RWPE1 (cell line): ENCODE results near the gene RFX1.
"Not testable (repeated sequence)": the region's sequence is repeated elsewhere in the genome, so short reads cannot be mapped to it uniquely, and the experiment has no call there.

Source experiments
- CTCF ChIA-PET: fragments of 350-600 bp; sonication (Branson Sonifier 250); formaldehyde crosslinking; extraction: SDS; loops from one replicate; lab custom pipeline; 2021; lab: Yijun Ruan, JAX
- POLR2A ChIA-PET: fragments of 400-600 bp; formaldehyde crosslinking; extraction: SDS; loops from one replicate; lab custom pipeline; 2020; ENCODE audit warnings: antibody characterized with exemption; ENCODE audit not compliant: low non-redundant PET; lab: Yijun Ruan, JAX
- DNase-seq: peaks from one replicate; pipeline ENCODE4 v3.0.0; 2012; ENCODE audit warnings: low spot score
- H3K27ac ChIP-seq: fragments of 450-650 bp; 2 replicates; pipeline ENCODE4 v1.5.1; 2017
- CTCF ChIP-seq: fragments of 450-650 bp; conservative IDR thresholded peaks from 2 replicates; pipeline ENCODE4 v1.5.1; 2017; ENCODE audit warnings: low read depth, mild to moderate bottlenecking

Gene RFX1

GRCh38 chr19:13969897-13970296 is 36.2 kb downstream of the RFX1 start:
- TF ChIP-seq CTCF = no peak
- peak overlapping the region; percentile 3; the same call in 1 of the 2 replicates for H3K27ac ChIP-seq
- CTCF ChIA-PET = interaction anchor here (0.6 kb wide), 1 partner anchor 36 kb away, joined by 3 read pairs; no protein-coding TSS in a partner anchor
- POLR2A ChIA-PET = no interaction called here
- DNase-seq = no peak

- H3K27ac ChIP-seq = 0 out of 2 replicates have a peak overlapping the region, but pooled peaks have one; percentile 1
- CTCF ChIA-PET = no interaction called here
- POLR2A ChIA-PET = no interaction called here
- TF ChIP-seq CTCF = no peak
- no peak for DNase-seq
These were observed 37.1 kb downstream of the RFX1 start for GRCh38 chr19:13968999-13969398.

- no peak for TF ChIP-seq CTCF
- H3K27ac ChIP-seq = 0 out of 2 replicates have a peak overlapping the region, but pooled peaks have one; percentile 1
- CTCF ChIA-PET = interaction anchor here (0.5 kb wide), 1 partner anchor 26 kb away, joined by 3 read pairs; no protein-coding TSS in a partner anchor
- no peak for DNase-seq
- POLR2A ChIA-PET = no interaction called here
These were observed 37.7 kb downstream of the RFX1 start for GRCh38 chr19:13968383-13968935.

GRCh38 chr19:13967206-13967605 is 38.9 kb downstream of the RFX1 start:
- H3K27ac ChIP-seq, CTCF ChIA-PET, POLR2A ChIA-PET, DNase-seq: not testable (repeated sequence)

DNA sequence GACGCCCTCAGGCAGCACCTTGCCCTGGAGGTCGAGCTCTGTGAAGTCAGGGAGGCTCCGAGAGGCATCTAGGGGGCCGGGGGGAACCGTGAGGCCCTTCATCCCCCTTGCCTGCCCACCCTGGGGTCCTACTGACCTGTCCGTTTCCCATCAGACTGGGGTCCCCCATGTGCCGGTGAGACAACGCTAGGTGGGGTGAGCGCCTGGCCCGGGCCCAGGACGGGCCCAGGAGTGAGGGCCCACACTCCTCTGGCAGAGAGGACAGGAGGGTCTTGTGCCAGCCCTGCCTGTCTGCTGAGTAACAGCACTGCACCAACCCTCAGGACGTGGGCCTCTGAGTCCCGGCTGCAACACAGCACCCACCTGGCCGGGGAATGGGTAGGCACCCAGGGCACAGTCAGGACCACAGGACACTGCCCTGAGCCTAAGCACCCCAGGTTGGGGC is 39.4 kb downstream of the RFX1 start:
- POLR2A ChIA-PET = no interaction called here
- CTCF ChIA-PET = no interaction called here
- no peak for DNase-seq
- no peak for TF ChIP-seq CTCF
- H3K27ac ChIP-seq = no peak overlapping the region

DNA sequence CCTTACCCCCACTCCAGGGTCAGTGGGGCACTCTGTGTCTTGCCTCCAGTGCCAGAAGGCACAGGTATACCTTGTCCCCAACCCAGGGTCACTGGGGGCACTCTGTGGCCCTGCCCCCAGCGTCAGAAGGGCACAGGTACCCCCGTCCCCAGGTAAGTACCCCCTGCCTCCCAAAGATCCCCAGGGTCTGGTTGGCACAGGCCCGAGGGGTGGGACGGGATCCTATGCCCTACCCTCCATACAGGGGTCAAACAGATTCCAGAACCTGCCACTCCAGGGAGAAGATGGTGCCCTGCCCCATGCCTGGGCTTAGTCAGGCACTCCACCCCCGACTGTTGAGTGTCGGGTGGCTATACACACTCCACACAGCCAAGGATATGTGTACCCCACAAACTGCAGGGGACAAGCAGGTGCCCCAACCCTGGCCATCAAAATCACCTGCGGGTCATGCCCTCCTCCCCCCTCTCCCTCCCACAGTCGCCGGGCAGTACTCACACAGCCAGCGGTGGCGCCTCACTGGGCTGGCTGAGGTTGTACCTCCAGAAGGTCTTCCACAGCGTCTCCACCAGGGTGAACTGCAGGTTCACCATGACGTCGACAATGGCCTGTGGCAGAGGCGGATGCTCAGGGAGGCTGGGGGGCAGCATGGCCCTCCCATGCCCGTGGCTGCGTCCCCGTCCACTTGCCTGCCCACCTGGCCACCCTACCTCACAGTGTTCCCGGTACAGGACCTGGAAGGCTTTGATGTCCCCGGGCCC is 40.0 kb downstream of the RFX1 start:
- DNase-seq = no peak
- CTCF ChIA-PET = no interaction called here
- H3K27ac ChIP-seq = no peak overlapping the region
- no peak for TF ChIP-seq CTCF
- POLR2A ChIA-PET = no interaction called here

DNA sequence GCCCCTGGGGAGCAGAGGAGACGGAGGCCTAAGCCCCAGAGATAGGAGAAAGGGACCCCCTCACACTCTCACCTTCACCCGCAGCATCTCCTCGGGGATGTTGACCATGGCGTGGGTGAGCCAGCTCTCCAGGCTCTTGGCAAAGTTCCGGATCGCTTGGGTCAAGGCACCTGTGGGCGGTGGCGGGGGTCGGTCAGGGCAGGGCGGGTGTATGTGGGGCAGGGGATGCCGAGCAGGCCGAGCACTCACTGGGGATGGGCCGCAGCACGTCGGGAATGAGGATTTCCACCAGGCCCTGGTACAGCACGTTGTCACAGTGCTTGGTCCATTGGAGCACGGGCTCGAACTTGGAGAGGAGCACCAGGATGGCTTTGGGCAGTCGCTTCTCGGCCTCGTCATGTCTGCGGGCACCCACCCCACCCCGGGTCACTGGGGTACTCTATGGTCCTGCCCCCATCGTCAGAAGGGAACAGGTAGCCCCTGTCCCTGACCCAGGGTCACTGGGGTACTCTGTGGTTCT is 40.7 kb downstream of the RFX1 start:
- no peak for DNase-seq
- CTCF ChIA-PET = no interaction called here
- POLR2A ChIA-PET = no interaction called here
- H3K27ac ChIP-seq = peak overlapping the region; percentile 11
- no peak for TF ChIP-seq CTCF
